ENCODE results near the gene PORCN. TPM values are rescaled to one million over a fixed set of nuclear protein-coding genes. Genes with fewer than 3 reads are reported as not detected.

PORCN gene
- total and polyA plus RNA-seq, 9 of the 15 experiments (the other 6 are each of a cell fraction or from before 2014, with no cell fraction given): 0.34 to 5.1 (median 2.8) TPM

DNA sequence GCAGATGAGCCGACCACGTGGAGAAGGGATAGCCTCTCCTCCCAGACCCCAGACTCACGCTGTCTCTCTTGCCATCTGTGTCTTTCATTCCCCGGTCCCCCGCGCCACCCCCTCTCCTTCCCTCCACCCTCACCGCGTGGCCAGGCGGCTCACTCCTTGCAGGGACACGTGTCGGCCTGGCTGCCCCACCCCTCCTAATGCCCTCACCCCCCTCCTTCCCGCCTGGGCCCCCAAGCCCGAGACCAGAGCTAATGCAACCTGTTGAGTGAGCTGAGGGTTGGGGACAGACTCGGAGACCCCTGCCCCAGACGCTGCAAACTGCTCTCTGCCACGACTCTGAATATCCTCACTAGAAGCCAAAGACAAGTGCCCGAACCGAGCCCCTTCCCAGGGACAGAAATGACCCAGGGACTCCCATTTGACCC is 40.5 kb upstream of the PORCN start (continued):
- TF ChIP-seq, protein P1, sequence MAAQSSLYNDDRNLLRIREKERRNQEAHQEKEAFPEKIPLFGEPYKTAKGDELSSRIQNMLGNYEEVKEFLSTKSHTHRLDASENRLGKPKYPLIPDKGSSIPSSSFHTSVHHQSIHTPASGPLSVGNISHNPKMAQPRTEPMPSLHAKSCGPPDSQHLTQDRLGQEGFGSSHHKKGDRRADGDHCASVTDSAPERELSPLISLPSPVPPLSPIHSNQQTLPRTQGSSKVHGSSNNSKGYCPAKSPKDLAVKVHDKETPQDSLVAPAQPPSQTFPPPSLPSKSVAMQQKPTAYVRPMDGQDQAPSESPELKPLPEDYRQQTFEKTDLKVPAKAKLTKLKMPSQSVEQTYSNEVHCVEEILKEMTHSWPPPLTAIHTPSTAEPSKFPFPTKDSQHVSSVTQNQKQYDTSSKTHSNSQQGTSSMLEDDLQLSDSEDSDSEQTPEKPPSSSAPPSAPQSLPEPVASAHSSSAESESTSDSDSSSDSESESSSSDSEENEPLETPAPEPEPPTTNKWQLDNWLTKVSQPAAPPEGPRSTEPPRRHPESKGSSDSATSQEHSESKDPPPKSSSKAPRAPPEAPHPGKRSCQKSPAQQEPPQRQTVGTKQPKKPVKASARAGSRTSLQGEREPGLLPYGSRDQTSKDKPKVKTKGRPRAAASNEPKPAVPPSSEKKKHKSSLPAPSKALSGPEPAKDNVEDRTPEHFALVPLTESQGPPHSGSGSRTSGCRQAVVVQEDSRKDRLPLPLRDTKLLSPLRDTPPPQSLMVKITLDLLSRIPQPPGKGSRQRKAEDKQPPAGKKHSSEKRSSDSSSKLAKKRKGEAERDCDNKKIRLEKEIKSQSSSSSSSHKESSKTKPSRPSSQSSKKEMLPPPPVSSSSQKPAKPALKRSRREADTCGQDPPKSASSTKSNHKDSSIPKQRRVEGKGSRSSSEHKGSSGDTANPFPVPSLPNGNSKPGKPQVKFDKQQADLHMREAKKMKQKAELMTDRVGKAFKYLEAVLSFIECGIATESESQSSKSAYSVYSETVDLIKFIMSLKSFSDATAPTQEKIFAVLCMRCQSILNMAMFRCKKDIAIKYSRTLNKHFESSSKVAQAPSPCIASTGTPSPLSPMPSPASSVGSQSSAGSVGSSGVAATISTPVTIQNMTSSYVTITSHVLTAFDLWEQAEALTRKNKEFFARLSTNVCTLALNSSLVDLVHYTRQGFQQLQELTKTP (IDR thresholded peaks at IDR 0.05; ENCODE audit: low read depth in 1 of 2, partially characterized antibody in 2 of 2): no peak
- TF ChIP-seq KAT8 (IDR thresholded peaks at IDR 0.05; ENCODE audit: low read depth) (no peak), CEBPG (CRISPR knock-in tag; IDR thresholded peaks at IDR 0.05) (no peak), CEBPG (tag; conservative IDR thresholded peaks at IDR 0.05 in 1 of 2, IDR thresholded peaks at IDR 0.05 in 1 of 2) (no peak), HDAC6 (IDR thresholded peaks at IDR 0.05; ENCODE audit: low read depth, low read length) (no peak), POLR3G (IDR thresholded peaks at IDR 0.05; ENCODE audit: extremely low read depth, insufficient read length, insufficient replicate concordance) (no peak), MYNN (IDR thresholded peaks at IDR 0.05) (no peak), MYNN (CRISPR knock-in tag; IDR thresholded peaks at IDR 0.05) (no peak), KAT2B (IDR thresholded peaks at IDR 0.05; ENCODE audit: low read depth, low read length) (no peak), TRIM28 (IDR thresholded peaks at IDR 0.05) (no peak), BCOR (IDR thresholded peaks at IDR 0.05) (no peak), PTRF (tag; IDR thresholded peaks at IDR 0.05) (no peak), SNRNP70 (optimal IDR thresholded peaks at IDR 0.05; ENCODE audit: low read depth, low read length) (no peak), EWSR1 (IDR thresholded peaks at IDR 0.05; ENCODE audit: borderline replicate concordance, low read depth, partially characterized antibody) (no peak), NFXL1 (CRISPR knock-in tag; IDR thresholded peaks at IDR 0.05) (no peak), HDAC3 (IDR thresholded peaks at IDR 0.05; ENCODE audit: borderline replicate concordance, partially characterized antibody) (no peak)
- TF ChIP-seq, protein P2, sequence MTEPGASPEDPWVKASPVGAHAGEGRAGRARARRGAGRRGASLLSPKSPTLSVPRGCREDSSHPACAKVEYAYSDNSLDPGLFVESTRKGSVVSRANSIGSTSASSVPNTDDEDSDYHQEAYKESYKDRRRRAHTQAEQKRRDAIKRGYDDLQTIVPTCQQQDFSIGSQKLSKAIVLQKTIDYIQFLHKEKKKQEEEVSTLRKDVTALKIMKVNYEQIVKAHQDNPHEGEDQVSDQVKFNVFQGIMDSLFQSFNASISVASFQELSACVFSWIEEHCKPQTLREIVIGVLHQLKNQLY (CRISPR knock-in tag; conservative IDR thresholded peaks at IDR 0.05): no peak
- TF ChIP-seq, protein P3, sequence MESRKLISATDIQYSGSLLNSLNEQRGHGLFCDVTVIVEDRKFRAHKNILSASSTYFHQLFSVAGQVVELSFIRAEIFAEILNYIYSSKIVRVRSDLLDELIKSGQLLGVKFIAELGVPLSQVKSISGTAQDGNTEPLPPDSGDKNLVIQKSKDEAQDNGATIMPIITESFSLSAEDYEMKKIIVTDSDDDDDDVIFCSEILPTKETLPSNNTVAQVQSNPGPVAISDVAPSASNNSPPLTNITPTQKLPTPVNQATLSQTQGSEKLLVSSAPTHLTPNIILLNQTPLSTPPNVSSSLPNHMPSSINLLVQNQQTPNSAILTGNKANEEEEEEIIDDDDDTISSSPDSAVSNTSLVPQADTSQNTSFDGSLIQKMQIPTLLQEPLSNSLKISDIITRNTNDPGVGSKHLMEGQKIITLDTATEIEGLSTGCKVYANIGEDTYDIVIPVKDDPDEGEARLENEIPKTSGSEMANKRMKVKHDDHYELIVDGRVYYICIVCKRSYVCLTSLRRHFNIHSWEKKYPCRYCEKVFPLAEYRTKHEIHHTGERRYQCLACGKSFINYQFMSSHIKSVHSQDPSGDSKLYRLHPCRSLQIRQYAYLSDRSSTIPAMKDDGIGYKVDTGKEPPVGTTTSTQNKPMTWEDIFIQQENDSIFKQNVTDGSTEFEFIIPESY (CRISPR knock-in tag; IDR thresholded peaks at IDR 0.05): no peak
- TF ChIP-seq, protein P4, sequence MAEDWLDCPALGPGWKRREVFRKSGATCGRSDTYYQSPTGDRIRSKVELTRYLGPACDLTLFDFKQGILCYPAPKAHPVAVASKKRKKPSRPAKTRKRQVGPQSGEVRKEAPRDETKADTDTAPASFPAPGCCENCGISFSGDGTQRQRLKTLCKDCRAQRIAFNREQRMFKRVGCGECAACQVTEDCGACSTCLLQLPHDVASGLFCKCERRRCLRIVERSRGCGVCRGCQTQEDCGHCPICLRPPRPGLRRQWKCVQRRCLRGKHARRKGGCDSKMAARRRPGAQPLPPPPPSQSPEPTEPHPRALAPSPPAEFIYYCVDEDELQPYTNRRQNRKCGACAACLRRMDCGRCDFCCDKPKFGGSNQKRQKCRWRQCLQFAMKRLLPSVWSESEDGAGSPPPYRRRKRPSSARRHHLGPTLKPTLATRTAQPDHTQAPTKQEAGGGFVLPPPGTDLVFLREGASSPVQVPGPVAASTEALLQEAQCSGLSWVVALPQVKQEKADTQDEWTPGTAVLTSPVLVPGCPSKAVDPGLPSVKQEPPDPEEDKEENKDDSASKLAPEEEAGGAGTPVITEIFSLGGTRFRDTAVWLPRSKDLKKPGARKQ (CRISPR knock-in tag; IDR thresholded peaks at IDR 0.05): no peak
- TF ChIP-seq, protein P5, sequence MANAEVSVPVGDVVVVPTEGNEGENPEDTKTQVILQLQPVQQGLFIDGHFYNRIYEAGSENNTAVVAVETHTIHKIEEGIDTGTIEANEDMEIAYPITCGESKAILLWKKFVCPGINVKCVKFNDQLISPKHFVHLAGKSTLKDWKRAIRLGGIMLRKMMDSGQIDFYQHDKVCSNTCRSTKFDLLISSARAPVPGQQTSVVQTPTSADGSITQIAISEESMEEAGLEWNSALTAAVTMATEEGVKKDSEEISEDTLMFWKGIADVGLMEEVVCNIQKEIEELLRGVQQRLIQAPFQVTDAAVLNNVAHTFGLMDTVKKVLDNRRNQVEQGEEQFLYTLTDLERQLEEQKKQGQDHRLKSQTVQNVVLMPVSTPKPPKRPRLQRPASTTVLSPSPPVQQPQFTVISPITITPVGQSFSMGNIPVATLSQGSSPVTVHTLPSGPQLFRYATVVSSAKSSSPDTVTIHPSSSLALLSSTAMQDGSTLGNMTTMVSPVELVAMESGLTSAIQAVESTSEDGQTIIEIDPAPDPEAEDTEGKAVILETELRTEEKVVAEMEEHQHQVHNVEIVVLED (CRISPR knock-in tag; IDR thresholded peaks at IDR 0.05): no peak
